Body of pancreas (tissue), 4 donors: ENCODE measurements around the gene LTBP3. TPM values are rescaled to one million over a fixed set of nuclear protein-coding genes. Genes with fewer than 3 reads are reported as not detected.

ENCODE experiments used
- ATAC-seq: fragments of 150-250 bp; one replicate; pipeline ENCODE4 v1.9.1; 2016
- DNase-seq, 4 donors: peaks; one replicate each; pipeline ENCODE4 v3.0.0-alpha.2; 2019
- H3K27ac ChIP-seq, 4 donors: fragments of 200-600 bp; sonication (generic); 1 replicate in 3 of 4; 2 replicates in 1 of 4; pipeline versions ENCODE4 v1.5.1 to v1.6.1; 2016 to 2019; ENCODE audit warnings: mild to moderate bottlenecking in 1 of 4, mixed read lengths in 1 of 4, moderate library complexity in 1 of 4
- H3K27me3 ChIP-seq, 2 donors: fragments of 200-600 bp; sonication (generic); one replicate each; pipeline ENCODE4 v1.6.0; 2016; ENCODE audit warnings: mild to moderate bottlenecking in 1 of 2
- H3K36me3 ChIP-seq, 2 donors: fragments of 200-600 bp; sonication (generic); replicated peaks in 1 of 2; 2 replicates each; pipeline ENCODE4 v1.5.1; 2016; ENCODE audit warnings: low read depth in 2 of 2; ENCODE audit not compliant: insufficient read depth in 1 of 2
- H3K4me1 ChIP-seq: fragments of 200-600 bp; sonication (generic); one replicate; pipeline ENCODE4 v1.6.0; 2016
- H3K4me3 ChIP-seq, 2 donors: fragments of 200-600 bp; sonication (generic); 1 replicate in 1 of 2; 2 replicates in 1 of 2; pipeline ENCODE4 v1.5.1; 2016 to 2019
- H3K9me3 ChIP-seq, 3 donors: fragments of 200-600 bp; sonication (generic); 1 replicate in 2 of 3; 2 replicates in 1 of 3; pipeline ENCODE4 v1.5.1; 2016
- CTCF ChIP-seq, 7 experiments: fragments of 450-650 bp in 4 of 7; fragments of 200-600 bp in 3 of 7; sonication (generic) in 3 of 7; IDR thresholded peaks; one replicate each; pipeline ENCODE4 v1.5.1; 2016 to 2019; ENCODE audit warnings: antibody characterized with exemption in 7 of 7
- POLR2A ChIP-seq, 3 donors: fragments of 450-650 bp; IDR thresholded peaks; one replicate each; pipeline ENCODE4 v1.6.1; 2016; ENCODE audit warnings: antibody characterized with exemption in 3 of 3, mild to moderate bottlenecking in 2 of 3
- WGBS, 2 donors: methylation state at CpG; one replicate each; pipeline ENCODE4 v1.1.5; 2017; 5-methylcytosine and 5-hydroxymethylcytosine counted together
- intact Hi-C: fragments of 100-400 bp; cut with DNase I; formaldehyde crosslinking; loops from one replicate; pipeline ENCODE4 v1.15.1; 2023
- total RNA-seq, 2 donors: library from RNA; depleted of rRNA; stranded (reverse); fragments of >200 nt; gene quantifications; one replicate each; pipeline ENCODE4 v1.1.0, GENCODE V29; 2016

LTBP3 gene
- total RNA-seq = 100 to 1,000 TPM; 131 to 330 TPM

DNA sequence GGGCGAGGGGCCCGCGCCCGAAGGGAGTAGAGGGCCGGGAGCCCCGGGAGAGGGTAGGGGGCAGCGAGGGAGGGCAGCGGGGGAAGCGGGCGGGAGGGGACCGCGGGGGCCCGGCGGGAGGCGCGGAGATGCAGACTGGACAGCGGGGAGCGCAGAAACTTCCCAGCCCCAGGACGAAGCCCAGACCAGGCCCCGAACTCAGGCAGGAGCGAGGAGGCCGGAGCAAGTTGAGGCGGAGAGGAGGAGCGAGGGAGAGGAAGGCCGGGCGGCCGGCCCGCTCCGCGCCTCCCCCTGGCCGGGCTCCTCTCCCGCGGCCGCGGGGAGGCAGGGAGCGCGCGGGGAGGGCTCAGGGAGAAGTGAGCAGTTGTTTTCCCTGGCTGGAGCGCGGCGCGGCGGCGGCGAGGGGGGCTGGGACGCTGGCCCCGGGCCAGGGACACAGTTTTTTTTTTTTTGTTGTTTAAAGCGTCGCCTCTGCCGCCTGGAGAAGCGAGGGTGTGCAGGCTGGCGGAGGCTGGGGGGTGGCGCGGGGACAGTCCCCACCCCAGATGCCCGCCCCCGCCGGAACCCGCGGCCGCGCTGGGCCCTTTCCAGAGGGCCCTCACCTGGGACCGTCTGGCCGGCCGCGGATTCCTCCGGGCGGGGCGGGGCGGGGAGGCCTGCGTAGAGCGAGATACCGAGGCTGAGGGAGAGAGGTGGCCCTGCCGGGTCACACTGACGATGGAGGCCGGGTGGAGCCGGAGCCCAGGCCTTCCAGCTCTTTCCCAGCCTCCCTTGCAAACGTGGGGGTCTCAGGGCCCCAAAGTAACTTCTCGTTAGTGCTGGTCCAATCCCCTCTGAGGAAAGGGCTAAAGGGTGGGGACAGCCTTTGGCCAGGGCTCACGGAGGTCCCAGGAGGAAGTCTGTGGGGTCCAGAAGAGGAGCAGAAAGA lies at the start of gene LTBP3:
TSS of gene LTBP3 (minus strand) at position 358 of the 928 bp plus-strand sequence. CDS start 400 bp downstream, outside the sequence.
- Histone ChIP-seq H3K9me3 (no peaks in the 10 kb centered on the region), H3K27ac (peak within 1 kb of the TSS; percentile 86 to 96 (median 92)), H3K27me3 (no peaks in the 10 kb centered on the region), H3K4me3 (no peak within 1 kb of the TSS), H3K4me1 (peaks cover 52% of the 10 kb centered on the region), H3K36me3 (no peaks in the 10 kb centered on the region)
- peak; percentile 83 to 89 (median 87) for DNase-seq
- WGBS, 2 donors = 2 to 4% methylated on average over 27 to 72 of the region's 79 CpGs
- peak; percentile 86 for ATAC-seq
- peak in 2 of 7 experiments; percentile 31 to 33 for TF ChIP-seq CTCF (IDR thresholded peaks at IDR 0.05)
- peak; percentile 41 to 74 (median 72) for TF ChIP-seq POLR2A (IDR thresholded peaks at IDR 0.05)
- intact Hi-C loops = no loop called here

DNA sequence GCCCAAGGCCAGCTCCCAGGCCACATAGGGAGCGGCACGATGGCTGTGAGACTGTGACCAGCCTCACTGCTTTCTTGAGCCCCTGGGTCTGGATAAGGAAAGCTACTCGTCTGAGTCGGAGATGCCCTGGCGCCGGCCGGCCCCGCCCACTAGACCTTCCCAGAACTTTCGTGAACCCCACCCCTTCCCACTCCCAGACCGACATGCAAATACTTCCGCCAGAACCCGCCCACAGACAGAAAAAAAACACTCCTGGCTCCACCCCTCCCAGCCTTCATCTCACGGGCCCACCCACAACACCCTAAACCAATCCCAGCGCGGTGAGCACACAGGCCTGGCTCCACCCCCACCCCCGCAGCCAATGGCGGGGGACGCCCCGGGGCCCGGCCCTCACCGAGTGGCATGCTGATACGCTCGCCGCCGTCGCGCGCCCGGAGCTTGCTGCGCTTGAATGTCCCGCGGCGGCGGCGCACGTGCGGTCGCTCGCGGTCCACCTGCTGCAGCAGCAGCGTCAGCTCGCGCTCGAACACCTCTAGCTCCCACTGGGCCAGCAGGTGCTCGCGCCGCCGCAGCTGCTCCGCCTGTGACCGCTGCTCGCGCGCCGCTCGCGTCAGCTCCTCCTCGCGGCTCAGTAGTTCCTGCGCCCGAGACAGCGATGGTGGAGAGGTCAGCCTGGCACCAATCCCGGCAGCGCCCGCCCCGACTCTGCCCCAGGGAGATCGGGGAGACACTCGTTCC lies 48.9 kb upstream of the LTBP3 start:
- no peaks in the 10 kb centered on the region for H3K9me3 ChIP-seq
- intact Hi-C loops = no loop called here
- no peaks in the 10 kb centered on the region for H3K27me3 ChIP-seq
- H3K4me1 ChIP-seq = peaks cover 25% of the 10 kb centered on the region
- H3K4me3 ChIP-seq = no peak overlapping the region
- WGBS, 2 donors = 67 to 82% methylated on average over 35 to 36 of the region's 67 CpGs
- ATAC-seq (peak; percentile 75), DNase-seq (peak; percentile 50 to 82 (median 74))
- H3K36me3 ChIP-seq = peaks cover 18 to 19% of the 10 kb centered on the region in 2 donors
- TF ChIP-seq POLR2A (IDR thresholded peaks at IDR 0.05) (peak in 1 of 3 donors; percentile 11), CTCF (IDR thresholded peaks at IDR 0.05) (no peak)
- peak overlapping the region in 1 of 4 donors; percentile 49 for H3K27ac ChIP-seq

DNA sequence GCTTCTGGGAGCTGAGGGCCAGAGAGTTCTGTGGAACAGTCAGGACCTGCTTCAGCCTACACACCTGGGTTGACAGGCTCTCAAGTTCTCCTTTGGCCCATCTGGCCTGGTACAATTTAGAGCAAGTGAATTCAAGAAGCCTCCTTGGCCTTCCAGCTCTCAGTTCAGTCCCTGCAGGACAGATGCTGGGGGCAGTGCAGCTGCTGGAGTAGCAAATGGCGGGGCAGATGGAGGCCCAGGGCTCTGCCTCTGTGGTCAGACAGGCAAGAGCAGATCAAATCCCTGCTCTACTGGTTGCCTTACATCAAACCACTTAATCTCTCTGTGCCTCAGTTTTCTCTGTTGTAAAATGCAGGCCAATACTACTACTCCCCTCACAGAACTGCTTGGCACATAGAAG lies 46.1 kb upstream of the LTBP3 start:
- ATAC-seq (no peak), DNase-seq (no peak)
- no peaks in the 10 kb centered on the region for H3K27me3 ChIP-seq
- H3K4me1 ChIP-seq = no peaks in the 10 kb centered on the region
- WGBS, 2 donors = 100% methylated on average over 1 of the region's 1 CpG
- no peaks in the 10 kb centered on the region for H3K9me3 ChIP-seq
- H3K4me3 ChIP-seq = no peak overlapping the region
- intact Hi-C loops = no loop called here
- H3K36me3 ChIP-seq = peaks cover 18 to 19% of the 10 kb centered on the region in 2 donors
- no peak overlapping the region for H3K27ac ChIP-seq
- TF ChIP-seq POLR2A (IDR thresholded peaks at IDR 0.05) (no peak), CTCF (IDR thresholded peaks at IDR 0.05) (no peak)

- H3K4me3 ChIP-seq = no peak overlapping the region
- TF ChIP-seq CTCF (IDR thresholded peaks at IDR 0.05) (no peak), POLR2A (IDR thresholded peaks at IDR 0.05) (no peak)
- H3K27ac ChIP-seq = no peak overlapping the region
- H3K4me1 ChIP-seq = no peaks in the 10 kb centered on the region
- peaks cover 11 to 17% of the 10 kb centered on the region in 2 donors for H3K36me3 ChIP-seq
- H3K27me3 ChIP-seq = no peaks in the 10 kb centered on the region
- no peak for DNase-seq
- no peaks in the 10 kb centered on the region for H3K9me3 ChIP-seq
- no peak for ATAC-seq
- intact Hi-C loops = no loop called here
- WGBS, 2 donors = 92% methylated on average over 6 of the region's 6 CpGs; no CpG with 5 or more reads in 1 of the 2 donors
Measured at GRCh38 chr11:65599955-65600246, 41.7 kb upstream of the LTBP3 start.
